RWPE2 (cell line): ENCODE data around the gene STARD9.
A peak's percentile ranks its signal among the peaks of the same experiment; 100 is the strongest.
"Not testable (repeated sequence)": the region's sequence is repeated elsewhere in the genome, so short reads cannot be mapped to it uniquely, and the experiment has no call there.

Experiments
- ATAC-seq: fragments of 200-7000 bp; cut with Tn5 transposase; 3 replicates; pipeline ENCODE4 v1.9.1; 2021; ENCODE audit warnings: low read depth
- DNase-seq: peaks from one replicate; pipeline ENCODE4 v3.0.0-alpha.2; 2020; ENCODE audit warnings: low spot score
- H3K27ac ChIP-seq: fragments of 450-650 bp; 2 replicates; pipeline ENCODE4 v1.5.1; 2017; ENCODE audit warnings: mild to moderate bottlenecking; ENCODE audit not compliant: poor library complexity, severe bottlenecking
- H3K27me3 ChIP-seq: fragments of 250-450 bp; sonication (Bioruptor Pico); 2 replicates; pipeline ENCODE4 v1.5.1; 2021; ENCODE audit warnings: mild to moderate bottlenecking, moderate library complexity; ENCODE audit not compliant: insufficient read depth, poor library complexity, severe bottlenecking
- H3K36me3 ChIP-seq: fragments of 250-450 bp; sonication (Bioruptor Pico); 2 replicates; pipeline ENCODE4 v1.5.1; 2020; ENCODE audit warnings: low read depth, mild to moderate bottlenecking, moderate library complexity
- H3K4me1 ChIP-seq: fragments of 250-450 bp; sonication (Bioruptor Pico); 2 replicates; pipeline ENCODE4 v1.5.1; 2021; ENCODE audit warnings: mild to moderate bottlenecking, moderate library complexity; ENCODE audit not compliant: insufficient read depth, poor library complexity, severe bottlenecking
- H3K4me3 ChIP-seq: fragments of 250-450 bp; sonication (Bioruptor Pico); 2 replicates; pipeline ENCODE4 v1.5.1; 2021; ENCODE audit warnings: mild to moderate bottlenecking, moderate library complexity; ENCODE audit not compliant: severe bottlenecking
- H3K9me3 ChIP-seq: fragments of 250-450 bp; sonication (Bioruptor Pico); 2 replicates; pipeline ENCODE4 v1.5.1; 2021; ENCODE audit warnings: mild to moderate bottlenecking, moderate library complexity; ENCODE audit not compliant: severe bottlenecking
- CTCF ChIP-seq: fragments of 450-650 bp; IDR thresholded peaks from one replicate; pipeline ENCODE4 v1.5.1; 2017; ENCODE audit warnings: mild to moderate bottlenecking, moderate library complexity; ENCODE audit not compliant: poor library complexity, severe bottlenecking

Gene STARD9

GRCh38 chr15:42548249-42549031, 27.0 kb upstream of the STARD9 start, which contains the start of the genes HAUS2 and LRRC57:
HAUS2 (plus strand) TSS chr15:42548838; CDS start chr15:42548873, 35 bp downstream.
LRRC57 (minus strand) TSS chr15:42548793; CDS start chr15:42548434, 359 bp downstream.
- peak within 1 kb of the TSS; percentile 41 for H3K27ac ChIP-seq
- H3K4me3 ChIP-seq: peak within 1 kb of the TSS; percentile 95
- H3K4me1 ChIP-seq: peaks cover 11% of the 10 kb centered on the region
- H3K9me3 ChIP-seq: no peaks in the 10 kb centered on the region
- DNase-seq: peak; percentile 95
- peaks cover 53% of the 10 kb centered on the region for H3K36me3 ChIP-seq
- no peak for TF ChIP-seq CTCF
- peak; percentile 87 for ATAC-seq
- H3K27me3 ChIP-seq: no peaks in the 10 kb centered on the region

DNA sequence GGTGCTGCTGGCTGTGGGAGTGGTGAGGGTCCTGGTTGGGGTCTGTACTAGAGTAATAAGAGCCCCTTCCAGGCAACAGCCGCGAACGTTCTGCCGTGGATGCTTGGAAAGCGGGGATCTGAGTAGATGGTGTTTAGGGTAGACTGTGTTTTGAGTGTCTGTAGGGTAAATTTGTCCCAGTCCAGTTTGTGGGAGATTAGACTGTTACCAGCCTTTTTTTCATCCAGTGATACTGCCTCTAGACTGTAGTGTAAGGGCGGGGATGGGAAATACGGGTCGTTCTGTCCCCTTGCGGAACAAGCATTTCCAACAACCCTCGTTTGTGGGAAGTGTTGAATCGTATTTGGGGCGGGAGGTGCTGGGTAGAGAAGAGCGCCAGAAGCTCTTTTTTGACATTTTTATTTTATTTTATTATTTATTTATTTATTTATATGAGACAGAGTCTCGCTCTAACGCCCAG, 26.3 kb upstream of the STARD9 start:
- DNase-seq (no peak), ATAC-seq (peak; percentile 36)
- no peaks in the 10 kb centered on the region for H3K27me3 ChIP-seq
- peaks cover 53% of the 10 kb centered on the region for H3K36me3 ChIP-seq
- peak overlapping the region; percentile 95 for H3K4me3 ChIP-seq
- no peak for TF ChIP-seq CTCF
- H3K27ac ChIP-seq: peak overlapping the region; percentile 41
- H3K4me1 ChIP-seq: peaks cover 11% of the 10 kb centered on the region
- H3K9me3 ChIP-seq: no peaks in the 10 kb centered on the region

GRCh38 chr15:42549741-42550392, 25.5 kb upstream of the STARD9 start:
- Histone ChIP-seq H3K27ac (peak overlapping the region; percentile 41), H3K4me3 (peak overlapping the region; percentile 95), H3K36me3 (peaks cover 46% of the 10 kb centered on the region), H3K27me3 (no peaks in the 10 kb centered on the region), H3K9me3 (no peaks in the 10 kb centered on the region), H3K4me1 (peaks cover 11% of the 10 kb centered on the region)
- DNase-seq (no peak), ATAC-seq (no peak)
- no peak for TF ChIP-seq CTCF

GRCh38 chr15:42553554-42553953, 21.9 kb upstream of the STARD9 start:
- no peak for TF ChIP-seq CTCF
- Histone ChIP-seq H3K27me3 (no peaks in the 10 kb centered on the region), H3K9me3 (no peaks in the 10 kb centered on the region), H3K36me3 (peaks cover 37% of the 10 kb centered on the region), H3K4me1 (peaks cover 3% of the 10 kb centered on the region), H3K27ac (no peak overlapping the region), H3K4me3 (no peak overlapping the region)
- ATAC-seq (no peak), DNase-seq (no peak)

- not testable (repeated sequence) for H3K9me3 ChIP-seq, ATAC-seq, H3K27ac ChIP-seq, H3K27me3 ChIP-seq, DNase-seq, H3K4me1 ChIP-seq, H3K4me3 ChIP-seq
- H3K36me3 ChIP-seq: peaks cover 68% of the 10 kb centered on the region
These were observed 18.7 kb upstream of the STARD9 start for GRCh38 chr15:42556550-42557207.
